ENCODE data around the gene IMMP2L. TPM values are rescaled to one million over a fixed set of nuclear protein-coding genes. Genes with fewer than 3 reads are reported as not detected.

The IMMP2L gene
- total and polyA plus RNA-seq, 2 of the 4 experiments (the other 2 are of a cell fraction): 5.8 to 9.3 TPM

DNA sequence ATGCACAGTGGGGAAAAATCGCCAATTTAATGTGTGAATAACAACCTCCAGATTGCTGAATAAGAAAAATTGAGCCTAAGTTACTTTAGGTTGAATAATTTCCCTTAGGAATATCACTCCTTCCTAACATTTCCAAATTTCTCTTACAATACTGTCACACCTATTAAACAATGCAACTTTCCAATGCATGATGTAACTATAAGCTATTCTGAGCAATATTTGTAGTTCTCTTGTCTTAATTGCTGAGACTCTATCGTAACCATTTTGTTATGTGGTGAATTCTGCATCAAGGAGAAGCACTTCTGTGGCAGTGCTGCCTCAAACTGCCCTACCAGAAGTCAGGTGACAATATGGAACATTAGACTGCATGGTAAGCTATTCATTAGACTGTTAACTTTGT, 858.1 kb downstream of the IMMP2L start:
- H3K79me1 ChIP-seq (ENCODE audit: low read depth in 1 of 2, low read length in 2 of 2): no peaks in the 10 kb centered on the region
- H2BK5ac ChIP-seq (ENCODE audit: low read depth, low read length, poor library complexity, severe bottlenecking): no peak overlapping the region
- dilution Hi-C loops (cut with HindIII; ENCODE audit: low sequenced_read_pairs, unreplicated experiment): no loop called here

More for the DNA sequence above, 858.1 kb downstream of the IMMP2L start:
- no peaks in the 10 kb centered on the region for H3K36me3 ChIP-seq (ENCODE audit: control insufficient read depth, insufficient read depth, low read length)
- H3K23ac ChIP-seq (ENCODE audit: low read depth, low read length): no peak overlapping the region
- H3K18ac ChIP-seq (ENCODE audit: low read depth, low read length): no peak overlapping the region
- H3K14ac ChIP-seq (replicated peaks; ENCODE audit: low read depth, low read length): no peak overlapping the region
- H2AK5ac ChIP-seq (ENCODE audit: low read depth, low read length): no peak overlapping the region
- in situ Hi-C loops (cut with MboI; ENCODE audit: low sequenced_read_pairs) (no loop called here), intact Hi-C loops (cut with micrococcal nuclease) (loop anchor here (5.0 kb wide), 1 partner anchor 52 kb away; no protein-coding TSS in a partner anchor)
- no peak overlapping the region for H4K8ac ChIP-seq (ENCODE audit: low read depth in 2 of 2, low read length in 2 of 2)
- ChIA-PET CTCF (no interaction called here), POLR2A (ENCODE audit: unreplicated experiment) (no interaction called here)
- H2AFZ ChIP-seq (replicated peaks; ENCODE audit: low read length, poor library complexity): no peak overlapping the region
- no peak overlapping the region for H3K27ac ChIP-seq (ENCODE audit: insufficient read depth, low read length)
- ATAC-seq (ENCODE audit: low read depth): no peak
- H3K4ac ChIP-seq (ENCODE audit: low read depth, low read length): no peak overlapping the region
- no peaks in the 10 kb centered on the region for H3K4me1 ChIP-seq (ENCODE audit: control insufficient read depth, insufficient read depth, low read length)
- H3K9me3 ChIP-seq (ENCODE audit: control insufficient read depth, insufficient read depth, low read length): no peaks in the 10 kb centered on the region
- H3K56ac ChIP-seq (ENCODE audit: extremely low read depth, insufficient read depth, low read length): no peak overlapping the region
- no peak overlapping the region for H2BK15ac ChIP-seq (ENCODE audit: low read depth, low read length)
- TF ChIP-seq MAZ (IDR thresholded peaks at IDR 0.05; ENCODE audit: borderline replicate concordance, low read depth, low read length) (no peak), SMC3 (IDR thresholded peaks at IDR 0.05; ENCODE audit: low read depth, low read length) (no peak), CEBPB (IDR thresholded peaks at IDR 0.05; ENCODE audit: low read depth, low read length) (no peak), CHD1 (IDR thresholded peaks at IDR 0.05; ENCODE audit: low read depth, low read length) (no peak), NFE2L2 (IDR thresholded peaks at IDR 0.05; ENCODE audit: low read depth, low read length) (no peak), RAD21 (IDR thresholded peaks at IDR 0.05; ENCODE audit: low read length) (no peak), FOS (IDR thresholded peaks at IDR 0.05; ENCODE audit: low read depth, low read length) (no peak), MXI1 (IDR thresholded peaks at IDR 0.05; ENCODE audit: borderline replicate concordance, low read depth, low read length) (no peak), BHLHE40 (IDR thresholded peaks at IDR 0.05; ENCODE audit: low read depth, low read length) (no peak), RCOR1 (IDR thresholded peaks at IDR 0.05; ENCODE audit: insufficient replicate concordance, low read length) (no peak), MAFK (IDR thresholded peaks at IDR 0.05; ENCODE audit: low read depth, low read length) (no peak), POLR2A (IDR thresholded peaks at IDR 0.05; ENCODE audit: low read depth, low read length) (no peak), RFX5 (IDR thresholded peaks at IDR 0.05; ENCODE audit: low read depth, low read length) (no peak)
- TF ChIP-seq, protein P1, sequence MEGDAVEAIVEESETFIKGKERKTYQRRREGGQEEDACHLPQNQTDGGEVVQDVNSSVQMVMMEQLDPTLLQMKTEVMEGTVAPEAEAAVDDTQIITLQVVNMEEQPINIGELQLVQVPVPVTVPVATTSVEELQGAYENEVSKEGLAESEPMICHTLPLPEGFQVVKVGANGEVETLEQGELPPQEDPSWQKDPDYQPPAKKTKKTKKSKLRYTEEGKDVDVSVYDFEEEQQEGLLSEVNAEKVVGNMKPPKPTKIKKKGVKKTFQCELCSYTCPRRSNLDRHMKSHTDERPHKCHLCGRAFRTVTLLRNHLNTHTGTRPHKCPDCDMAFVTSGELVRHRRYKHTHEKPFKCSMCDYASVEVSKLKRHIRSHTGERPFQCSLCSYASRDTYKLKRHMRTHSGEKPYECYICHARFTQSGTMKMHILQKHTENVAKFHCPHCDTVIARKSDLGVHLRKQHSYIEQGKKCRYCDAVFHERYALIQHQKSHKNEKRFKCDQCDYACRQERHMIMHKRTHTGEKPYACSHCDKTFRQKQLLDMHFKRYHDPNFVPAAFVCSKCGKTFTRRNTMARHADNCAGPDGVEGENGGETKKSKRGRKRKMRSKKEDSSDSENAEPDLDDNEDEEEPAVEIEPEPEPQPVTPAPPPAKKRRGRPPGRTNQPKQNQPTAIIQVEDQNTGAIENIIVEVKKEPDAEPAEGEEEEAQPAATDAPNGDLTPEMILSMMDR (conservative IDR thresholded peaks at IDR 0.05; ENCODE audit: low read depth, low read length): no peak
- TF ChIP-seq, protein P2, sequence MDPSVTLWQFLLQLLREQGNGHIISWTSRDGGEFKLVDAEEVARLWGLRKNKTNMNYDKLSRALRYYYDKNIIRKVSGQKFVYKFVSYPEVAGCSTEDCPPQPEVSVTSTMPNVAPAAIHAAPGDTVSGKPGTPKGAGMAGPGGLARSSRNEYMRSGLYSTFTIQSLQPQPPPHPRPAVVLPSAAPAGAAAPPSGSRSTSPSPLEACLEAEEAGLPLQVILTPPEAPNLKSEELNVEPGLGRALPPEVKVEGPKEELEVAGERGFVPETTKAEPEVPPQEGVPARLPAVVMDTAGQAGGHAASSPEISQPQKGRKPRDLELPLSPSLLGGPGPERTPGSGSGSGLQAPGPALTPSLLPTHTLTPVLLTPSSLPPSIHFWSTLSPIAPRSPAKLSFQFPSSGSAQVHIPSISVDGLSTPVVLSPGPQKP (IDR thresholded peaks at IDR 0.05; ENCODE audit: borderline replicate concordance, low read depth, low read length): no peak
- H3K9me1 ChIP-seq (ENCODE audit: insufficient read depth, low read length): no peaks in the 10 kb centered on the region
- H3K27me3 ChIP-seq (ENCODE audit: control insufficient read depth, insufficient read depth, low read length): no peaks in the 10 kb centered on the region
- H3K4me2 ChIP-seq (ENCODE audit: low read depth, low read length): no peak overlapping the region
- no peak overlapping the region for H3K4me3 ChIP-seq (ENCODE audit: insufficient read depth, low read depth, low read length)
- no CpG with 5 or more reads among the region's 2 CpGs for WGBS, 2 experiments (ENCODE audit: extremely low coverage in 2 of 2, insufficient read length in 1 of 2)
- no peak overlapping the region for H4K91ac ChIP-seq (ENCODE audit: insufficient read depth, low read depth, low read length)
- no TSS peak for BruUV-seq (replicated peaks)
- no peak overlapping the region for H2BK20ac ChIP-seq (ENCODE audit: low read depth, low read length)
- no peaks in the 10 kb centered on the region for H4K20me1 ChIP-seq (ENCODE audit: insufficient read depth, low read length)
- no peak overlapping the region for H2AK9ac ChIP-seq (replicated peaks; ENCODE audit: low read depth, low read length, poor library complexity)
- H2BK120ac ChIP-seq (ENCODE audit: low read depth, low read length): no peak overlapping the region
- DNase-seq: no peak
- no peak overlapping the region for H3K9ac ChIP-seq (ENCODE audit: low read depth, low read length)
- no peak overlapping the region for H4K5ac ChIP-seq (ENCODE audit: low read depth, low read length)
